Type B pancreatic cell (in vitro differentiated cells): ENCODE data around the gene ASCC1. TPM values are rescaled to one million over a fixed set of nuclear protein-coding genes. Genes with fewer than 3 reads are reported as not detected.
"Not testable (repeated sequence)": the region's sequence is repeated elsewhere in the genome, so short reads cannot be mapped to it uniquely, and the experiment has no call there.

Source experiments
- DNase-seq: peaks from one replicate; pipeline ENCODE4 v3.0.0; 2021; ENCODE audit warnings: mixed read lengths; ENCODE audit not compliant: unreplicated experiment; ENCODE audit errors: extremely low spot score
- H3K27ac Mint-ChIP-seq: 2 replicates; pipeline ENCODE4 v1.8.0; 2021; ENCODE audit warnings: mild to moderate bottlenecking, mixed read lengths
- H3K27me3 Mint-ChIP-seq: 2 replicates; pipeline ENCODE4 v1.8.0; 2021; ENCODE audit warnings: mixed read lengths
- H3K36me3 Mint-ChIP-seq: 2 replicates; pipeline ENCODE4 v1.8.0; 2021; ENCODE audit warnings: mixed read lengths
- H3K4me1 Mint-ChIP-seq: one replicate; pipeline ENCODE4 v1.8.0; 2021; ENCODE audit warnings: mixed read lengths; ENCODE audit not compliant: unreplicated experiment
- H3K4me3 Mint-ChIP-seq: 2 replicates; pipeline ENCODE4 v1.8.0; 2021; ENCODE audit warnings: mild to moderate bottlenecking, mixed read lengths
- H3K9me3 Mint-ChIP-seq: 2 replicates; pipeline ENCODE4 v1.8.0; 2021; ENCODE audit warnings: mixed read lengths
- total RNA-seq: library from RNA; stranded (reverse); gene quantifications from 2 replicates; pipeline ENCODE4 v1.2.1, GENCODE V29; 2021; ENCODE audit warnings: low replicate concordance
- TF ChIP-seq, protein P1 (sequence below): fragments of 200-600 bp; sonication (generic); conservative IDR thresholded peaks from 2 replicates; pipeline ENCODE4 v1.5.0; 2021; ENCODE audit warnings: antibody characterized with exemption, mild to moderate bottlenecking

ASCC1 gene
- total RNA-seq, 1 donor from 2014 or later, result 32.8 TPM

DNA sequence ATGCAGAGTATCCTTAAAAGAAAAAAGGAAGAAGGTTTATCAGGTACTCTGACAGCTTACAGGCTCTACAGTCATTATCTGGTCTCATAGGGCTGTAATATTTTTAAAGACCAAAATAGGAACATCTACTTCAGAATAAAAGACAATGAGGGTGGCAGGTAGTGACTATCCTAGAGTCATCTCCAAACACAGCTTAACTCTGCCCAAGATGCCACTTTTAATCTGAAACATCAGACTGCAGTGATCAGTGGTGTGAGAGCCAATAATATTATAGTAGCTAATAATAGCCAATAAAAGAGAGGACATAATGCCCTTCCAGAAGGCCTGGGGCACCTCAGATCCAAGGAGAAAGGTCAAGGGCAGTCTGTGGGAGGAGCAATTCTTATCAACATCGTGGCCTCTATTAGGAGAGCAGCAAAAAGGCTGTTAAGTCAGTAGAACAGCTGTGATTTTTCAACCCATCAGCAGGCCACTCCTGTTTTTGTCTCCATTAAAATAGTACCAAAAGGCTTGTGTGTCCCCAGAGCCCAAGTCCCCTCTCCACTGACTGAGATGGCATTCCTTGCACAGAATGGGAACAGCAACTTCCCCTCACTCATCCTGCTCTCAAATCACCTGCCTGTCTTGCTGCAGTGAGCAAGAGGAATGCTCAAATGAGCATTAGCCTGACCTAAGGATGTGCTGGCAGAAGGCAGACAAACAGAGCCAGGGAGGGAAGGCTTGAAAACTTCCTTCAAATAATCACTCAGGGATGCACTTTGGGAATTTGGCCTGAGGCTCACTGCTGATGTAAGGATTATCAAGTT lies 107.0 kb downstream of the ASCC1 start:
- Mint-ChIP-seq H3K27me3 (no peaks in the 10 kb centered on the region), H3K4me3 (no peak overlapping the region), H3K27ac (peak overlapping the region; percentile 13), H3K9me3 (no peaks in the 10 kb centered on the region), H3K36me3 (peaks cover 6% of the 10 kb centered on the region), H3K4me1 (peaks cover 30% of the 10 kb centered on the region)
- no peak for DNase-seq
- TF ChIP-seq, protein P1, sequence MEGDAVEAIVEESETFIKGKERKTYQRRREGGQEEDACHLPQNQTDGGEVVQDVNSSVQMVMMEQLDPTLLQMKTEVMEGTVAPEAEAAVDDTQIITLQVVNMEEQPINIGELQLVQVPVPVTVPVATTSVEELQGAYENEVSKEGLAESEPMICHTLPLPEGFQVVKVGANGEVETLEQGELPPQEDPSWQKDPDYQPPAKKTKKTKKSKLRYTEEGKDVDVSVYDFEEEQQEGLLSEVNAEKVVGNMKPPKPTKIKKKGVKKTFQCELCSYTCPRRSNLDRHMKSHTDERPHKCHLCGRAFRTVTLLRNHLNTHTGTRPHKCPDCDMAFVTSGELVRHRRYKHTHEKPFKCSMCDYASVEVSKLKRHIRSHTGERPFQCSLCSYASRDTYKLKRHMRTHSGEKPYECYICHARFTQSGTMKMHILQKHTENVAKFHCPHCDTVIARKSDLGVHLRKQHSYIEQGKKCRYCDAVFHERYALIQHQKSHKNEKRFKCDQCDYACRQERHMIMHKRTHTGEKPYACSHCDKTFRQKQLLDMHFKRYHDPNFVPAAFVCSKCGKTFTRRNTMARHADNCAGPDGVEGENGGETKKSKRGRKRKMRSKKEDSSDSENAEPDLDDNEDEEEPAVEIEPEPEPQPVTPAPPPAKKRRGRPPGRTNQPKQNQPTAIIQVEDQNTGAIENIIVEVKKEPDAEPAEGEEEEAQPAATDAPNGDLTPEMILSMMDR, result no peak

DNA sequence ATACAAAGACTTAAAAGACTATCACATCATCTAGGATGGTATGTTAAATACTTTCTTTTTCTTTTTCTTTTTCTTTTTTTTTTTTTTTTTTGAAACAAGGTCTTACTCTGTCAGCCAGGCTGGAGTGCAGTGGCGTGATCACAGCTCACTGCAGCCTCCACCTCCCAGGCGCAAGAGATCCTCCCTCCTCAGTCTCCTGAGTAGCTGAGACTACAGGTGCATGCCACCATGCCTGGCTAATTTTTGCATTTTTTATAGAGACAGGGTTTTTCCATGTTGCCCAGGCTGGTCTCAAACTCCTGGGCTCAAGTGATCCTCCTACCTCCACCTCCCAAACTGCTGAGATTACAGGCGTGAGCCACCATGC lies 108.1 kb downstream of the ASCC1 start:
- peaks cover 13% of the 10 kb centered on the region for H3K36me3 Mint-ChIP-seq
- H3K4me1 Mint-ChIP-seq, result peaks cover 32% of the 10 kb centered on the region
- H3K27ac Mint-ChIP-seq, result peak overlapping the region; percentile 92
- not testable (repeated sequence) for H3K4me3 Mint-ChIP-seq, DNase-seq, H3K27me3 Mint-ChIP-seq, H3K9me3 Mint-ChIP-seq

DNA sequence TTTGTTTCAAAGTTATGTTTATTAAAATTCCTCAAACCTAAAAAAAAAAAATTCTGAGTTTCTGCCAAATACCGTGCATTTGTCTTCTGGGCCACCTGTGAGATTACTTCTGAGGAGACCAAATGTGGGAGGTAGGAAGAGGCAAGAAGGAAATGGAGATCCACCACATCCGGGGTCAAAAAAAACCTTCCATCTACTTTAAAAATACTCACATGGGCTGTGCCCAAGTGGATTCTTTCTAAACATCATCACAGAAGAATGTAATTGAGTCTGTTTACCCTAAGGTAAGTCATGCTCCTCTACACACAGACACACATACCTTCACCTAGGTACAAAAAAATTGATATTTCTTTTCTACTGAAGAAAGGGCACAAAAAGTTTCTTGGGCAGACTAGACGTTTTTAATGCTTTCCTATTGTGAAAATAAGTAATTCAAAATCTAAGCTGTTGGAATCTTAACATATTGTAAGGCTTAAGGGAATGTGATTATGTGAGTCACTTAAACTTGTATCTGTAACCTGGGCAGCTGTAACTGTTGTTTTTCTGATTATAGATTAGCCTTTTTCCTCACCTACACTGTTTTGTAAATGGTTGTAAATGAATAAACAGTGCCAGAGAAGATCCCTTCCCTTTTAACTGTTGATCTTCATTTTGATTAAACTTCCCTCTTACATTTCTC lies 108.6 kb downstream of the ASCC1 start:
- Mint-ChIP-seq H3K27me3 (no peaks in the 10 kb centered on the region), H3K9me3 (no peaks in the 10 kb centered on the region), H3K4me1 (peaks cover 32% of the 10 kb centered on the region), H3K4me3 (peak overlapping the region; percentile 45), H3K27ac (peak overlapping the region; percentile 92), H3K36me3 (peaks cover 13% of the 10 kb centered on the region)
- no peak for DNase-seq
- TF ChIP-seq, protein P1, result no peak

DNA sequence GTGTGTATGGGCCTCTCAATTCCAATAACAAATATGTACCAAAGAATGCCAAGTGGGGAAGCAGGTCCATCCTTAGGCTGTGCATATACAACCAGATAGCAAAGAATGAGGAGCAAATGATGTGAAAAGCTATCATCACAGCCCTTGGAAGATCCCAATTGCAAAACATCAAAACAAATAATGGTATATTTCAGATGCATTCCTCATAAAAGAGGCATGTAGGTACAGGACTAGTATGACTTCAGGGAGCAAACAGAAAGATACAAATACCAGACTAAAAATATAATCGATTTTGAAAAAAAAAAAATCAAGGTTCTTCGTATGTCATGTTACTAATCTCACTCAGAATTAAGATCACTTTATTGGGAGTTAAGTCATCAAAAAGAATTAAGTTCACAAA lies 109.2 kb downstream of the ASCC1 start:
- Mint-ChIP-seq H3K9me3 (no peaks in the 10 kb centered on the region), H3K4me1 (peaks cover 32% of the 10 kb centered on the region), H3K27ac (peak overlapping the region; percentile 92), H3K4me3 (no peak overlapping the region), H3K27me3 (no peaks in the 10 kb centered on the region), H3K36me3 (peaks cover 14% of the 10 kb centered on the region)
- TF ChIP-seq, protein P1, result no peak
- DNase-seq, result no peak

DNA sequence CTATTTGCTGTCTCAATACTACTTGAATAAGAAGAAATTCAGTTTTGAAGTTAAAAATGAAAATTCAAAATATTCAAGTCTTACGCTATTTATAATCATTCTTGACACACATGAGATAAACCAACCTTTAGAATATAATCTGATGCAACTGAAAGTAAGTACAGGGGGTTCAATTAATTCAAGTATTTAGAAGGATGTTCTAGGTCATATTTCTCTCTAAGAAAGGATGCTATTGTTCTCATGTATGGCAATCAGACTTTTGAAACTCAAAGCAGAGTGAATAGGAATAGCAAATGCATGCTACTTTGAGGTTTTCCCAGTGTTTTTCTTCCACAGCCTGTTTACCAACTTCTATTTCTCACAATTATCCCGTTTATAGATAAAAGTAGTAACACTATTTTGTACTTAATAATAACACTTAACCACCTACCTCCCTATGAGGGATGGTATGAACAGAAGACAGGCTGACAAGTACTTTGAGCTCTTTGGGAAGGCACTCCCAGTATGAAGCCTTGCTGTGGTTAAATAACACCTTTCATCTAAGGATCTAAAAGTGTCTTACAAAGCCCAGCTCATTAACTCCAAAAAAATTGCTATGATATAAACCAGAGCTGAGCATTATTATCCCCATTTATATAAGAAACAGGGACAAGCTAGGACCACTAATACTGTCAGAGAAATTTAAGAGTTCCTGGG lies 109.8 kb downstream of the ASCC1 start:
- Mint-ChIP-seq H3K4me1 (peaks cover 32% of the 10 kb centered on the region), H3K36me3 (peaks cover 20% of the 10 kb centered on the region), H3K4me3 (no peak overlapping the region), H3K27me3 (no peaks in the 10 kb centered on the region), H3K9me3 (no peaks in the 10 kb centered on the region), H3K27ac (no peak overlapping the region)
- DNase-seq, result no peak
- TF ChIP-seq, protein P1, result no peak

DNA sequence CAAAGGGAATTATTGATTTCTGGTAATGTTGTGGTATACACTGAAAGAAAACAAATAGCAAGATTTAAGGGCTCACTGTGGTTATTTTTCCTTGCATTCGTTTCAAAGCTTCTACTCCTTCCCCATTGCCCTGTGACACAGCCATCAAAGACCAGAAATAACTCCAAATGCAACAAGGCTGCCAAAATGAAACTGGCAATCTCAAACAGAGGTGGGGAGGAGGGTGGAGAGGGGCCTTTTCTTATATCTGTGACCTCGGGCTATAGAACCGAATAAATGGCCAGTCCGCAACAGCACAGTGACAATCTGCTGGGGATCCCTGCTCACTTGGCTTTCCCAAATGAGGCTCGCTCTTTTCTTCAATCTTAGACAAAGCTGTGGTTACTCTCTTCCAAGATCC lies 110.4 kb downstream of the ASCC1 start:
- H3K27ac Mint-ChIP-seq, result no peak overlapping the region
- H3K9me3 Mint-ChIP-seq, result no peaks in the 10 kb centered on the region

More for the DNA sequence above, 110.4 kb downstream of the ASCC1 start:
- TF ChIP-seq, protein P1, result no peak
- no peak overlapping the region for H3K4me3 Mint-ChIP-seq
- H3K27me3 Mint-ChIP-seq, result no peaks in the 10 kb centered on the region
- H3K4me1 Mint-ChIP-seq, result peaks cover 29% of the 10 kb centered on the region
- DNase-seq, result no peak
- H3K36me3 Mint-ChIP-seq, result peaks cover 26% of the 10 kb centered on the region
